Measurements from ENCODE around the gene FAP.

DNA sequence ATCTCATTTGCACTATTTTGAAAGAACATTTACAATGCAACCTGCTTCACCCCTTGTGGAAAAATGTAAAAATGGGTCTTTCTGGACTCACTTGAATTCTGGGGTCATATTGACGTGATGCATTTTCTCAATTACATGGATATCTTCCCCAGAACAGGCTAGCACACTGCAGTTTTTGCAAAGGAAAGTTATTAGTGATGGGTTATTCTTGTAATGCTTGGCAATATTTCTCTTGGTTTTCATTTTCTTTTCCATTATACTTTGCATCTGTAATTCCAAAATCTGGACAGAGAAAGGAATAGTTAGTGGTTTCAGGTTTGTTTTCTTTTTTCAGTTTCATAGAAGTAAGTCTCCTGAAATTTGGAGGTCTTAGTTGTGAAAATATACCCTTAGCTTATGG lies 24.8 kb upstream of the FAP start:
- TF ChIP-seq, protein P1, sequence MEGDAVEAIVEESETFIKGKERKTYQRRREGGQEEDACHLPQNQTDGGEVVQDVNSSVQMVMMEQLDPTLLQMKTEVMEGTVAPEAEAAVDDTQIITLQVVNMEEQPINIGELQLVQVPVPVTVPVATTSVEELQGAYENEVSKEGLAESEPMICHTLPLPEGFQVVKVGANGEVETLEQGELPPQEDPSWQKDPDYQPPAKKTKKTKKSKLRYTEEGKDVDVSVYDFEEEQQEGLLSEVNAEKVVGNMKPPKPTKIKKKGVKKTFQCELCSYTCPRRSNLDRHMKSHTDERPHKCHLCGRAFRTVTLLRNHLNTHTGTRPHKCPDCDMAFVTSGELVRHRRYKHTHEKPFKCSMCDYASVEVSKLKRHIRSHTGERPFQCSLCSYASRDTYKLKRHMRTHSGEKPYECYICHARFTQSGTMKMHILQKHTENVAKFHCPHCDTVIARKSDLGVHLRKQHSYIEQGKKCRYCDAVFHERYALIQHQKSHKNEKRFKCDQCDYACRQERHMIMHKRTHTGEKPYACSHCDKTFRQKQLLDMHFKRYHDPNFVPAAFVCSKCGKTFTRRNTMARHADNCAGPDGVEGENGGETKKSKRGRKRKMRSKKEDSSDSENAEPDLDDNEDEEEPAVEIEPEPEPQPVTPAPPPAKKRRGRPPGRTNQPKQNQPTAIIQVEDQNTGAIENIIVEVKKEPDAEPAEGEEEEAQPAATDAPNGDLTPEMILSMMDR (conservative IDR thresholded peaks at IDR 0.05; ENCODE audit: low read depth, low read length): no peak
- TF ChIP-seq EZH2 (IDR thresholded peaks at IDR 0.05; ENCODE audit: borderline replicate concordance, low read depth, low read length, poor library complexity, severe bottlenecking): no peak

Data from A673 (cell line).